ENCODE results near the gene ZMIZ1. TPM values are rescaled to one million over a fixed set of nuclear protein-coding genes. Genes with fewer than 3 reads are reported as not detected.

Gene ZMIZ1
- total RNA-seq, 1 donor from 2014 or later, result 84.7 TPM

DNA sequence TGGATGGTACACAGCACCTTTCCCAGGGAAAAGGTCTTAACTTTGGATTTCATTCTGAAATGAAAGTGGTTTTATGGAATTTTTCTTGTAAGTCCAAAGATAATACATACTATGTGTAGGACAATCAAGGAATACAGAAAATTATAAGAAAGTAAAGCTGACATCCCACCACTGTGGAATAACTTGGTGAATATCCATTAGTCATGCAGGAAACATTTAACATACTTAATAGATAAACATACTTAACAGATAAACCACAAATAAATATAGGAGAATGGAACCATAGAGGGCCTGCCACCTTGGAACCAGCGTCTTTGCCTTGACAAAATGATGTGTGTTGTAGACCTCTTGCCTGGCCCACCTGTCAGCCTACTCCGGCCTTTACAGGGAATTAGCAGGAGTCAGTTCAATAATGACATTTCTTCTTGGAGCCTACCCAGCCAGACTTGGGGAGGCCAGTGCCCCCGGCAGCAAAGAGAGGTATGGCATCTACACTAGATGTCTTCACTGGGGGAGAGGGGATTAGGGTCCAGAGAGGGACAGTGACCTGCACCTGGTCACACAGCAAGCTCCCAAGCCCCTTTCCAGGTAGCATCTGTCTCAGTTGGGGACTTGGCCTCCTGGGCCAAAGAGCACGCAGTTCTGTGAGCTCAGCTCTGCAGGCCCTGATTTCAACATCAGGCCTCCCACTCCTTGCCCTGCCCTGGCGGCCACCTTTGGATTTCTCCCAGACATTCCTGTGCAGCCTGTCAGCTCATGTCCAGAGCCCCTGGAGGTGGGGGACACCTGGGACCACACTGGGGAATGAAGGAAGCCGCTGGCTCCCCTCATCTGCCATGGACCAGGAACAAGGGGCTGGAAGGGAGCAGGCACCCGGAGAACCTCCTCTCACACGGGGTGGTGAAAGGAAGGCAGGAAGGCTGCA, 165.9 kb downstream of the ZMIZ1 start:
- DNase-seq (no peak), ATAC-seq (no peak)
- Histone ChIP-seq H3K4me1 (peaks cover 53% of the 10 kb centered on the region), H3K9me3 (no peaks in the 10 kb centered on the region), H3K4me3 (no peak overlapping the region), H3K27ac (no peak overlapping the region), H3K36me3 (peaks cover 24% of the 10 kb centered on the region), H3K27me3 (no peaks in the 10 kb centered on the region)
- intact Hi-C loops (cut with DNase I), result no loop called here
- TF ChIP-seq, protein P1, sequence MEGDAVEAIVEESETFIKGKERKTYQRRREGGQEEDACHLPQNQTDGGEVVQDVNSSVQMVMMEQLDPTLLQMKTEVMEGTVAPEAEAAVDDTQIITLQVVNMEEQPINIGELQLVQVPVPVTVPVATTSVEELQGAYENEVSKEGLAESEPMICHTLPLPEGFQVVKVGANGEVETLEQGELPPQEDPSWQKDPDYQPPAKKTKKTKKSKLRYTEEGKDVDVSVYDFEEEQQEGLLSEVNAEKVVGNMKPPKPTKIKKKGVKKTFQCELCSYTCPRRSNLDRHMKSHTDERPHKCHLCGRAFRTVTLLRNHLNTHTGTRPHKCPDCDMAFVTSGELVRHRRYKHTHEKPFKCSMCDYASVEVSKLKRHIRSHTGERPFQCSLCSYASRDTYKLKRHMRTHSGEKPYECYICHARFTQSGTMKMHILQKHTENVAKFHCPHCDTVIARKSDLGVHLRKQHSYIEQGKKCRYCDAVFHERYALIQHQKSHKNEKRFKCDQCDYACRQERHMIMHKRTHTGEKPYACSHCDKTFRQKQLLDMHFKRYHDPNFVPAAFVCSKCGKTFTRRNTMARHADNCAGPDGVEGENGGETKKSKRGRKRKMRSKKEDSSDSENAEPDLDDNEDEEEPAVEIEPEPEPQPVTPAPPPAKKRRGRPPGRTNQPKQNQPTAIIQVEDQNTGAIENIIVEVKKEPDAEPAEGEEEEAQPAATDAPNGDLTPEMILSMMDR (IDR thresholded peaks at IDR 0.05), result no peak

DNA sequence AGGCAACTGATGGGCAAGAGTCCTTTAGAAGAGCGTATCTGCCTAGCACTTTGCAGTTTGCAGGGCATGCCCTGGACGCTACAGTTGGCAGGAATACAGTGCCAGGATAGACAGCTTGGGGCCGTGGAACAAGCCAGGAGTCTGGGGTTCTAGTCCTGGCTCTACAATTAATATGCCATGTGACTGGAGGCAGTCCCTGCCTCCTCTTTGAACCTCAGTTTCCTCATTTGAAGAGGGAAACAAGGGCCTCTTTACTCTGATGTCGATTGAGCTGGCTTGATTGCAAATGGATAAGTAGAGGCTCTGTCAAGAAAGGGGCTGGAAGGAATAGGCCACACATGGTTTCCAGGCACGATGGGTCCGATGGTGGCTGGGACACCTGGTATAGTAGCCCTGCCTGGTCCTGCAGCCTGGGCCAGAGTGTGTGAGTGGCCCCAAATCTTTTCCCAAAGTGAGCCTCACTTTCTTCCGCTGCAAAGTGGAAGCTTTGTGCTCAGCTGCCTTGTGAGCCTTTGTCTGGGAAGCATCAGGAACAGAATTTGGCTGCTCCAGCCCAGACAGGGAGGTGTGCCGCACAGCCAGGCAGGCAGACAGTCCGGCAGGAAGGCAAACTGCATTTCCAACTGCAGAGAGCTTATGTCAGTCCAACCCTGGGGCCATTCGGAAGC, 167.1 kb downstream of the ZMIZ1 start:
- no peak for ATAC-seq
- TF ChIP-seq, protein P1 (IDR thresholded peaks at IDR 0.05), result no peak
- Histone ChIP-seq H3K4me1 (peaks cover 63% of the 10 kb centered on the region), H3K4me3 (no peak overlapping the region), H3K9me3 (no peaks in the 10 kb centered on the region), H3K27ac (no peak overlapping the region), H3K27me3 (no peaks in the 10 kb centered on the region), H3K36me3 (peaks cover 15% of the 10 kb centered on the region)
- DNase-seq, result no peak
- intact Hi-C loops (cut with DNase I), result no loop called here

DNA sequence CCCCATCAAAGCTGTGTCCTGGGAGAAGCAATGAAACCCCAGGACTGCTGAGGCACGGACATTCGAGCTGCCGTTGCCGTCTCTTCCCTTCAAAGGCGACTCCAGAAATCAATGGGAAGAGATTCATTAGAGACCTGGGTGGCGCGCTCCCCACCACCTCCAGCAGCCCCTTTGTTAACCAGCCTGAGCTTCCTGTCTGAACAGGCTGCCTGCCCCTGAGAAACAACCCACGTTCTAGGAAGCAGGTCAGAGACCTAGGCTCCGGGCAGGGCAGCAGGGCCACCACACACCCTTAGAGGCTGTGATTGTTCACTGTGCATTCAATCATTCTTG, 167.6 kb downstream of the ZMIZ1 start:
- Histone ChIP-seq H3K4me1 (peaks cover 68% of the 10 kb centered on the region), H3K27ac (no peak overlapping the region), H3K36me3 (peaks cover 10% of the 10 kb centered on the region), H3K4me3 (no peak overlapping the region), H3K27me3 (no peaks in the 10 kb centered on the region), H3K9me3 (no peaks in the 10 kb centered on the region)
- ATAC-seq (no peak), DNase-seq (no peak)
- TF ChIP-seq, protein P1 (IDR thresholded peaks at IDR 0.05), result no peak
- intact Hi-C loops (cut with DNase I), result no loop called here

DNA sequence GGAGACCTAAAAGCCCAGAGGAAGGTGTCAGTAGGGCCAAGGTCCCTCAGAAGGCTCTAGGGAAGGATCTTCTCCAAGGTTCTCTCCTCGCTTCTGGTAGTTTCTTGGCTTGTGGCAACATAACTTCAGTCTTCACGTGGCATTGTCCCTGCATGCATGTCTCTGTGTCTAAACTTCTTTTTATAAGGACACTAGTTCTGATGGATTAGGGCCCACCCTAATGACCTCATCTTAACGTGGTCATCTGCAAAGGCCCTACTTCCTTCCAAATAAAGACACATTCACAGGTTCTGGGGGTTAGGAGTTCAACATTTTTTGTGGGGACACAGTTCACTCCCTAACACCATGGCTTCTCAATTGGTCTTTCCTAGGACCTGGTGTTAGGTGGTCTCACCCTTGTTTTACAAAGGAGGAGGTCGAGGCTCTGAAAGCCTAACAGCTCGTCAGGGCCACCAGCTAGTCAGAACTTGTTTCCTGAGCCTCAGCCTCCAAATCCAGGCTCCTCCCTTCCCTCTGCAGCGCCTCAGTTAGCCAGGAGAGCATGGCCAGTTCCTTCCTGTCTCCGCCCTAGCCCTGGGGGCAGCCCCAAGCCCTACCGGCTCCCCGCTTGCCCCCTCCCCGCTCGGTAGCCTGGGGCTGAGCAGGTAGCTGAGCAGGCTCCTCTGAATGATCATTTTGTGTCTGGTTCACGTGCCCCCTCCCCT, 168.8 kb downstream of the ZMIZ1 start:
- TF ChIP-seq, protein P1 (IDR thresholded peaks at IDR 0.05), result no peak
- H3K4me3 ChIP-seq, result no peak overlapping the region
- intact Hi-C loops (cut with DNase I), result no loop called here
- H3K27ac ChIP-seq, result peak overlapping the region; percentile 68
- DNase-seq (no peak), ATAC-seq (peak; percentile 2)
- H3K36me3 ChIP-seq, result peaks cover 10% of the 10 kb centered on the region
- H3K4me1 ChIP-seq, result peaks cover 77% of the 10 kb centered on the region
- no peaks in the 10 kb centered on the region for H3K9me3 ChIP-seq
- H3K27me3 ChIP-seq, result no peaks in the 10 kb centered on the region

DNA sequence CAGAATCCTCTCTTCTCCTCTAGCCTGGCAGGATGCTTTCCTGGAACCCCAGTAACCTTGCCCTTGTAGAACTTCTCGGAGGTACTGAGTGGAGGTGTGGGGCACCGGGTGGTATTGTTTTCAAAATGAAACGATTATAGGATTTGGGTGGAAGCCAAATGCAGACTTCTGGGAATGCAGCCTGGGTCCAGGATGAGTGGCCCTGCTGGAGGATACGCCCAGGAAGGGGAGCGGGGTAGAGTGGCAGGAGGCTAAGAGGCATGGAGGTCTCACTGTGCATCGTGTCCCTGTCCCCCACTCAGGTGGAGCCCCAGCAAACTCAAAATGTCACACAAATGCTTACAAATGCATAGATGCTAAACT, 169.4 kb downstream of the ZMIZ1 start:
- H3K9me3 ChIP-seq, result no peaks in the 10 kb centered on the region
- peaks cover 77% of the 10 kb centered on the region for H3K4me1 ChIP-seq
- TF ChIP-seq, protein P1 (IDR thresholded peaks at IDR 0.05), result no peak
- no peaks in the 10 kb centered on the region for H3K27me3 ChIP-seq
- peak overlapping the region; percentile 68 for H3K27ac ChIP-seq
- H3K4me3 ChIP-seq, result no peak overlapping the region
- DNase-seq (no peak), ATAC-seq (no peak)
- peaks cover 6% of the 10 kb centered on the region for H3K36me3 ChIP-seq
- intact Hi-C loops (cut with DNase I), result no loop called here
